Fibroblast of villous mesenchyme (primary cell): Measurements from ENCODE around the gene TIMM17A. TPM values are rescaled to one million over a fixed set of nuclear protein-coding genes. Genes with fewer than 3 reads are reported as not detected.

Experiments used
- DNase-seq: peaks from one replicate; pipeline ENCODE4 v3.0.0-alpha.2; 2010; ENCODE audit warnings: low read depth
- H3K4me3 ChIP-seq: 2 replicates; pipeline ENCODE4 v1.5.1; 2011; ENCODE audit warnings: low read depth, mild to moderate bottlenecking, low read length
- CTCF ChIP-seq: IDR thresholded peaks from 2 replicates; pipeline ENCODE4 v1.5.1; 2012; ENCODE audit warnings: low read depth, mild to moderate bottlenecking, low read length; ENCODE audit not compliant: insufficient read depth
- total RNA-seq: library from RNA; depleted of rRNA; stranded (reverse); fragments of >200 nt; gene quantifications from 2 replicates; pipeline ENCODE4 v1.2.3, GENCODE V29; 2012

TIMM17A gene
- total RNA-seq, 1 donor: 94.1 TPM

- no peak for DNase-seq
- no peak overlapping the region for H3K4me3 ChIP-seq
- no peak for TF ChIP-seq CTCF
Measured at GRCh38 chr1:201989354-201990128, 34.2 kb downstream of the TIMM17A start.

GRCh38 chr1:201990427-201990826 is 35.1 kb downstream of the TIMM17A start:
- no peak for TF ChIP-seq CTCF
- H3K4me3 ChIP-seq: no peak overlapping the region
- DNase-seq: no peak

- DNase-seq: peak; percentile 45
- H3K4me3 ChIP-seq: no peak overlapping the region
- peak; percentile 83 for TF ChIP-seq CTCF
Measured at GRCh38 chr1:201999625-202000238, 44.4 kb downstream of the TIMM17A start.

- DNase-seq: no peak
- no peak for TF ChIP-seq CTCF
- no peak overlapping the region for H3K4me3 ChIP-seq
Measured at GRCh38 chr1:202002507-202002906, 47.2 kb downstream of the TIMM17A start.

GRCh38 chr1:202004711-202005110 is 49.4 kb downstream of the TIMM17A start:
- no peak overlapping the region for H3K4me3 ChIP-seq
- DNase-seq: no peak
- no peak for TF ChIP-seq CTCF

- peak; percentile 35 for DNase-seq
- H3K4me3 ChIP-seq: no peak overlapping the region
- TF ChIP-seq CTCF: peak; percentile 46
Measured at GRCh38 chr1:202005958-202006357, 50.7 kb downstream of the TIMM17A start.

GRCh38 chr1:202007304-202007703 is 52.0 kb downstream of the TIMM17A start:
- DNase-seq: no peak
- no peak for TF ChIP-seq CTCF
- H3K4me3 ChIP-seq: no peak overlapping the region
